ENCODE measurements around the gene B3GNT7.

DNA sequence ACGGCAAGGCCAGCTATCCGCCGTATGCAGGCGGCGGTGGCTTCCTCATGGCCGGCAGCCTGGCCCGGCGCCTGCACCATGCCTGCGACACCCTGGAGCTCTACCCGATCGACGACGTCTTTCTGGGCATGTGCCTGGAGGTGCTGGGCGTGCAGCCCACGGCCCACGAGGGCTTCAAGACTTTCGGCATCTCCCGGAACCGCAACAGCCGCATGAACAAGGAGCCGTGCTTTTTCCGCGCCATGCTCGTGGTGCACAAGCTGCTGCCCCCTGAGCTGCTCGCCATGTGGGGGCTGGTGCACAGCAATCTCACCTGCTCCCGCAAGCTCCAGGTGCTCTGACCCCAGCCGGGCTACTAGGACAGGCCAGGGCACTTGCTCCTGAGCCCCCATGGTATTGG lies 3.1 kb downstream of the B3GNT7 start:
- TF ChIP-seq, protein P1, sequence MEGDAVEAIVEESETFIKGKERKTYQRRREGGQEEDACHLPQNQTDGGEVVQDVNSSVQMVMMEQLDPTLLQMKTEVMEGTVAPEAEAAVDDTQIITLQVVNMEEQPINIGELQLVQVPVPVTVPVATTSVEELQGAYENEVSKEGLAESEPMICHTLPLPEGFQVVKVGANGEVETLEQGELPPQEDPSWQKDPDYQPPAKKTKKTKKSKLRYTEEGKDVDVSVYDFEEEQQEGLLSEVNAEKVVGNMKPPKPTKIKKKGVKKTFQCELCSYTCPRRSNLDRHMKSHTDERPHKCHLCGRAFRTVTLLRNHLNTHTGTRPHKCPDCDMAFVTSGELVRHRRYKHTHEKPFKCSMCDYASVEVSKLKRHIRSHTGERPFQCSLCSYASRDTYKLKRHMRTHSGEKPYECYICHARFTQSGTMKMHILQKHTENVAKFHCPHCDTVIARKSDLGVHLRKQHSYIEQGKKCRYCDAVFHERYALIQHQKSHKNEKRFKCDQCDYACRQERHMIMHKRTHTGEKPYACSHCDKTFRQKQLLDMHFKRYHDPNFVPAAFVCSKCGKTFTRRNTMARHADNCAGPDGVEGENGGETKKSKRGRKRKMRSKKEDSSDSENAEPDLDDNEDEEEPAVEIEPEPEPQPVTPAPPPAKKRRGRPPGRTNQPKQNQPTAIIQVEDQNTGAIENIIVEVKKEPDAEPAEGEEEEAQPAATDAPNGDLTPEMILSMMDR (IDR thresholded peaks at IDR 0.05; ENCODE audit: low read depth, low read length, poor library complexity, severe bottlenecking), result no peak
- no peak for TF ChIP-seq EZH2phosphoT487 (IDR thresholded peaks at IDR 0.05; ENCODE audit: borderline replicate concordance, low read length)
